ENCODE results near the gene CH25H.

CH25H gene

GRCh38 chr10:89215511-89215910 lies 8.4 kb upstream of the CH25H start:
- TF ChIP-seq TCF12 (IDR thresholded peaks at IDR 0.05; ENCODE audit: low read depth) (no peak), CEBPB (IDR thresholded peaks at IDR 0.05) (no peak), YY1 (IDR thresholded peaks at IDR 0.05; ENCODE audit: low read depth) (no peak), FOXM1 (IDR thresholded peaks at IDR 0.05; ENCODE audit: borderline replicate concordance, low read depth) (no peak), TEAD4 (IDR thresholded peaks at IDR 0.05) (no peak), EGR1 (IDR thresholded peaks at IDR 0.05) (no peak), ZBTB7A (IDR thresholded peaks at IDR 0.05; ENCODE audit: low read depth) (no peak), RAD21 (IDR thresholded peaks at IDR 0.05; ENCODE audit: low read depth) (no peak), REST (IDR thresholded peaks at IDR 0.05; ENCODE audit: low read depth) (no peak), NFIC (IDR thresholded peaks at IDR 0.05) (no peak), TAF1 (IDR thresholded peaks at IDR 0.05; ENCODE audit: low read depth) (no peak)

DNA sequence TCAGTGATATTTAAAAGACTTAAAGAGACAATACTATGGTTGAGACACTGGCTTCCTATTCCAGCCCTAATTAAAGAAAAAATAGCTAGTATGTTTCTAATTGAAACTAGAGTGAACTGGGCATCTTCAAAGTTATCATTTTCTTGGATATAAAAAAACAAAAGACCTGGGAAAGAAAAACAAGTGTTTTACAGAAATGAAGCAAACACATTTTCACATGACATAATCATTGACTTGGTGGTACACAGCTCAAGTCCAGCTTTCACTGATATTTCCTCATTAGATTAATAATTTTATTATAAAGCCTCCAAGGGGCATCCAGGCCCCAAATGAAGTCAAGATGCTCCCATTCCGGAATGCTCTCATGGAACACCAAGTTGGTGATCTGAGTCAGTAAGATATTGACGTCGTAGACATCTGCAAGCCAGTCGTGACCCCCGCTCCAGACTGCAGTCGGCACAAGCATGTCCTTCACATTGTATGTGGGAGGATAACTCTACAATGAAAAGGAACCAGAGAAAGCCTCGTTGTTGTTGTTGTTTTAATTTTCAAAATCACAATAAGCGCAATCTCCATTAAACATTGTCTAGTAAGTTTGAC lies 7.5 kb upstream of the CH25H start:
- no peak for TF ChIP-seq CREB1 (IDR thresholded peaks at IDR 0.05; ENCODE audit: low read depth)
- TF ChIP-seq, protein P1, sequence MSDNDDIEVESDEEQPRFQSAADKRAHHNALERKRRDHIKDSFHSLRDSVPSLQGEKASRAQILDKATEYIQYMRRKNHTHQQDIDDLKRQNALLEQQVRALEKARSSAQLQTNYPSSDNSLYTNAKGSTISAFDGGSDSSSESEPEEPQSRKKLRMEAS (IDR thresholded peaks at IDR 0.05) = no peak
- no peak for TF ChIP-seq FOXM1 (IDR thresholded peaks at IDR 0.05; ENCODE audit: borderline replicate concordance, low read depth)
- TF ChIP-seq NFIC (IDR thresholded peaks at IDR 0.05) = no peak
- TF ChIP-seq TCF12 (IDR thresholded peaks at IDR 0.05; ENCODE audit: low read depth) = no peak
- no peak for TF ChIP-seq EGR1 (IDR thresholded peaks at IDR 0.05)
- no peak for TF ChIP-seq CEBPB (IDR thresholded peaks at IDR 0.05)
- no peak for TF ChIP-seq YY1 (IDR thresholded peaks at IDR 0.05; ENCODE audit: low read depth)
- TF ChIP-seq, protein P2, sequence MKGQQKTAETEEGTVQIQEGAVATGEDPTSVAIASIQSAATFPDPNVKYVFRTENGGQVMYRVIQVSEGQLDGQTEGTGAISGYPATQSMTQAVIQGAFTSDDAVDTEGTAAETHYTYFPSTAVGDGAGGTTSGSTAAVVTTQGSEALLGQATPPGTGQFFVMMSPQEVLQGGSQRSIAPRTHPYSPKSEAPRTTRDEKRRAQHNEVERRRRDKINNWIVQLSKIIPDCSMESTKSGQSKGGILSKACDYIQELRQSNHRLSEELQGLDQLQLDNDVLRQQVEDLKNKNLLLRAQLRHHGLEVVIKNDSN (IDR thresholded peaks at IDR 0.05) = no peak
- TF ChIP-seq TEAD4 (IDR thresholded peaks at IDR 0.05) = no peak
- TF ChIP-seq ZBTB7A (IDR thresholded peaks at IDR 0.05; ENCODE audit: low read depth) = no peak
- TF ChIP-seq REST (IDR thresholded peaks at IDR 0.05; ENCODE audit: low read depth) = no peak
- no peak for TF ChIP-seq EP300 (IDR thresholded peaks at IDR 0.05; ENCODE audit: borderline replicate concordance)
- TF ChIP-seq RAD21 (IDR thresholded peaks at IDR 0.05; ENCODE audit: low read depth) = no peak
- no peak for TF ChIP-seq TAF1 (IDR thresholded peaks at IDR 0.05; ENCODE audit: low read depth)

GRCh38 chr10:89213191-89213808 lies 6.2 kb upstream of the CH25H start:
- TF ChIP-seq RAD21 (IDR thresholded peaks at IDR 0.05; ENCODE audit: low read depth) (peak; percentile 91), TCF12 (IDR thresholded peaks at IDR 0.05; ENCODE audit: low read depth) (no peak)

GRCh38 chr10:89210794-89211425 lies 3.8 kb upstream of the CH25H start:
- TF ChIP-seq NFIC (IDR thresholded peaks at IDR 0.05) = no peak
- TF ChIP-seq TAF1 (IDR thresholded peaks at IDR 0.05; ENCODE audit: low read depth) = no peak
- no peak for TF ChIP-seq CEBPB (IDR thresholded peaks at IDR 0.05)
- no peak for TF ChIP-seq FOXM1 (IDR thresholded peaks at IDR 0.05; ENCODE audit: borderline replicate concordance, low read depth)

GRCh38 chr10:89209718-89210117 lies 2.6 kb upstream of the CH25H start:
- no peak for TF ChIP-seq CEBPB (IDR thresholded peaks at IDR 0.05)
- no peak for TF ChIP-seq EGR1 (IDR thresholded peaks at IDR 0.05)
- TF ChIP-seq FOXM1 (IDR thresholded peaks at IDR 0.05; ENCODE audit: borderline replicate concordance, low read depth) = no peak
- TF ChIP-seq ZBTB7A (IDR thresholded peaks at IDR 0.05; ENCODE audit: low read depth) = no peak
- TF ChIP-seq YY1 (IDR thresholded peaks at IDR 0.05; ENCODE audit: low read depth) = no peak

DNA sequence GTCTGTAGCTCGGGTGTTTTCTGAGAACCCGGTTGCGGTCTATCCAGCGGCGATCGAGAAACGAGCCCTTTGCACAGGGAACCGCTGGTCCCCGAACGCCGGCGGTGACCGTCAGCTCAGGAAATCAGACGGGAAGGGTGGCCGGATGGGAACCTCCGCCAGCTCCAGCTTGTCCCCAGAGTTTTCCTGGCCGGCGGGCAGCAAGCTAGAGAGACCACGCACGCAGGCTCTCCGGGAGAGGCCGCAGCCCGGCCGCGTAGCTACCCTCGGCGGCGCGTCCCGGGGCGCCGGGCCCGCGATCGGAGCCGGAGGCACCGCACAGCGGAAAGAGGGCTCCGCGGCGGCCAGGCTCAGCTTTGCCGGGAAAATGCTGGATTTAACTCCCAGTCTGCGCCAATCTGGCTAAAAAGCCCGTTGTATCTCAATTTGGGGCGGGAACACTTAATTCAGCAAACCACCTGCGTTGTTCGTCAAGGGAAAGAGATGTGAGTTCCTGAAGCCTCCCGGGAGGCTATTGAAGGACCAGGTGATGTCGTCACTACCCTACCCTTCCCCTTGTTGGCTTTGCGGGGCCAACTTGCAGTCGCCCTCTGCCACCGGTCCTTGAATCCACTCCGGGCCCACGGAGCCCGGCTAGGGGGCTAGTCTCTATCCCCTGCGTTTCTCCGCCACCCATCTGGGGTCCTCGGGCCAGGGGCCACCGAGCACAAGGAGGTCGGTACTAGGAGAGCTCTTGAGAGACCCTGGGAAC lies 859 bp upstream of the CH25H start:
- TF ChIP-seq ZBTB7A (IDR thresholded peaks at IDR 0.05; ENCODE audit: low read depth) = no peak
- no peak for TF ChIP-seq CEBPB (IDR thresholded peaks at IDR 0.05)
- no peak for TF ChIP-seq EGR1 (IDR thresholded peaks at IDR 0.05)
- TF ChIP-seq TCF12 (IDR thresholded peaks at IDR 0.05; ENCODE audit: low read depth) = no peak
- no peak for TF ChIP-seq EP300 (IDR thresholded peaks at IDR 0.05; ENCODE audit: borderline replicate concordance)
- no peak for TF ChIP-seq FOXM1 (IDR thresholded peaks at IDR 0.05; ENCODE audit: borderline replicate concordance, low read depth)
- TF ChIP-seq TEAD4 (IDR thresholded peaks at IDR 0.05) = no peak
- no peak for TF ChIP-seq NFIC (IDR thresholded peaks at IDR 0.05)
- TF ChIP-seq CREB1 (IDR thresholded peaks at IDR 0.05; ENCODE audit: low read depth) = no peak
- TF ChIP-seq RAD21 (IDR thresholded peaks at IDR 0.05; ENCODE audit: low read depth) = no peak
- TF ChIP-seq TAF1 (IDR thresholded peaks at IDR 0.05; ENCODE audit: low read depth) = no peak
